CD14-positive monocyte (primary cell): ENCODE data around the gene IL1A. TPM values are rescaled to one million over a fixed set of nuclear protein-coding genes. Genes with fewer than 3 reads are reported as not detected.
A peak's percentile ranks its signal among the peaks of the same experiment; 100 is the strongest.

ENCODE experiments used
- DNase-seq, 3 donors: peaks; one replicate each; pipeline ENCODE4 v3.0.0-alpha.2; 2011 to 2022
- H2AFZ ChIP-seq: 2 replicates; pipeline ENCODE4 v1.6.0; 2012; ENCODE audit warnings: mild to moderate bottlenecking, low read depth, low read length, inconsistent platforms; ENCODE audit not compliant: insufficient read depth, poor library complexity, severe bottlenecking
- H3K27ac ChIP-seq, 2 donors: 1 replicate in 1 of 2; 2 replicates in 1 of 2; pipeline ENCODE4 v1.5.1; 2012 to 2013; ENCODE audit warnings: low read length in 2 of 2, control low read depth in 1 of 2, inconsistent platforms in 1 of 2, low read depth in 1 of 2, mild to moderate bottlenecking in 1 of 2
- H3K27me3 ChIP-seq, 2 donors: one replicate each; pipeline versions ENCODE4 v1.6.0 to v1.6.1; 2011 to 2013; ENCODE audit warnings: low read length in 2 of 2; ENCODE audit not compliant: control insufficient read depth in 2 of 2, insufficient read depth in 2 of 2
- H3K36me3 ChIP-seq, 2 donors: replicated peaks in 1 of 2; 1 replicate in 1 of 2; 2 replicates in 1 of 2; pipeline versions ENCODE4 v1.5.1 to v1.6.1; 2012 to 2013; ENCODE audit warnings: low read length in 2 of 2, control low read depth in 1 of 2, inconsistent platforms in 1 of 2, mild to moderate bottlenecking in 1 of 2; ENCODE audit not compliant: insufficient read depth in 2 of 2, control insufficient read depth in 1 of 2
- H3K4me1 ChIP-seq, 2 donors: 1 replicate in 1 of 2; 2 replicates in 1 of 2; pipeline versions ENCODE4 v1.5.1 to v1.6.1; 2012 to 2013; ENCODE audit warnings: low read length in 2 of 2, control low read depth in 1 of 2, inconsistent platforms in 1 of 2, mild to moderate bottlenecking in 1 of 2, moderate library complexity in 1 of 2; ENCODE audit not compliant: insufficient read depth in 2 of 2, control insufficient read depth in 1 of 2
- H3K4me2 ChIP-seq: replicated peaks from 2 replicates; pipeline ENCODE3; 2012; ENCODE audit warnings: low read length, moderate library complexity, mild to moderate bottlenecking; ENCODE audit not compliant: poor library complexity, severe bottlenecking; ENCODE audit errors: extremely low read depth
- H3K4me3 ChIP-seq, 3 experiments: fragments of 200-600 bp in 1 of 3; sonication (generic) in 1 of 3; replicated peaks in 1 of 3; 1 replicate in 2 of 3; 2 replicates in 1 of 3; pipeline ENCODE4 v1.5.1; 2011 to 2013; ENCODE audit warnings: low read length in 3 of 3, mild to moderate bottlenecking in 3 of 3, control low read depth in 2 of 3, low read depth in 2 of 3, inconsistent platforms in 1 of 3, moderate library complexity in 1 of 3
- H3K79me2 ChIP-seq: 2 replicates; pipeline ENCODE4 v1.6.0; 2012; ENCODE audit warnings: mild to moderate bottlenecking, control low read depth, inconsistent platforms, low read length, moderate library complexity; ENCODE audit not compliant: insufficient read depth
- H3K9ac ChIP-seq: 2 replicates; pipeline ENCODE4 v1.6.0; 2017; ENCODE audit warnings: low read length, mild to moderate bottlenecking; ENCODE audit not compliant: insufficient read depth, poor library complexity, severe bottlenecking
- H3K9me3 ChIP-seq, 2 donors: replicated peaks in 1 of 2; 1 replicate in 1 of 2; 2 replicates in 1 of 2; pipeline versions ENCODE4 v1.5.1 to v1.6.1; 2012 to 2013; ENCODE audit warnings: low read length in 2 of 2, control low read depth in 1 of 2; ENCODE audit not compliant: control insufficient read depth in 1 of 2, insufficient read depth in 1 of 2
- H4K20me1 ChIP-seq: 2 replicates; pipeline ENCODE4 v1.6.0; 2012; ENCODE audit warnings: mild to moderate bottlenecking, low read length, control low read depth, moderate library complexity; ENCODE audit not compliant: insufficient read depth
- H3K27ac Mint-ChIP-seq, 7 donors: one replicate each; pipeline ENCODE4 v1.8.0; 2020; ENCODE audit warnings: mild to moderate bottlenecking in 7 of 7, mixed read lengths in 7 of 7, moderate library complexity in 6 of 7, inconsistent platforms in 2 of 7
- H3K27me3 Mint-ChIP-seq, 3 donors: one replicate each; pipeline ENCODE4 v1.8.0; 2021 to 2022; ENCODE audit warnings: low read depth in 3 of 3, mild to moderate bottlenecking in 3 of 3, mixed read lengths in 3 of 3, moderate library complexity in 3 of 3, inconsistent platforms in 1 of 3
- H3K36me3 Mint-ChIP-seq, 2 donors: one replicate each; pipeline ENCODE4 v1.8.0; 2020; ENCODE audit warnings: mixed read lengths in 2 of 2, inconsistent platforms in 1 of 2, mild to moderate bottlenecking in 1 of 2
- H3K4me1 Mint-ChIP-seq: one replicate; pipeline ENCODE4 v1.8.0; 2020; ENCODE audit warnings: mild to moderate bottlenecking, mixed read lengths
- H3K4me3 Mint-ChIP-seq, 2 donors: one replicate each; pipeline ENCODE4 v1.8.0; 2020; ENCODE audit warnings: mild to moderate bottlenecking in 2 of 2, mixed read lengths in 2 of 2, moderate library complexity in 1 of 2
- H3K9me3 Mint-ChIP-seq, 7 donors: one replicate each; pipeline ENCODE4 v1.8.0; 2020 to 2022; ENCODE audit warnings: mixed read lengths in 7 of 7, mild to moderate bottlenecking in 6 of 7, moderate library complexity in 6 of 7, inconsistent platforms in 2 of 7
- CTCF ChIP-seq: fragments of 200-600 bp; IDR thresholded peaks from one replicate; pipeline ENCODE4 v1.8.0; 2022; ENCODE audit warnings: antibody characterized with exemption, mild to moderate bottlenecking
- WGBS: methylation state at CpG from one replicate; pipeline ENCODE4 v1.1.5; 2013; ENCODE audit warnings: missing lambda C conversion rate; ENCODE audit not compliant: insufficient coverage; 5-methylcytosine and 5-hydroxymethylcytosine counted together
- intact Hi-C, 2 donors: fragments of 100-400 bp; cut with micrococcal nuclease; formaldehyde crosslinking; loops; one replicate each; pipeline versions ENCODE4 v1.15.0 to v1.15.1; 2023
- polyA plus RNA-seq, 3 donors: library from polyadenylated mRNA; depleted of rRNA in 1 of 3; unstranded in 2 of 3; stranded (reverse) in 1 of 3; fragments of 300-500 nt in 2 of 3; fragments of >200 nt in 1 of 3; fragmentation: Illumina TruSeq in 2 of 3; gene quantifications; 1 replicate in 2 of 3; 2 replicates in 1 of 3; pipeline ENCODE4 v1.2.3, GENCODE V29; 2012 to 2021

The IL1A gene
- polyA plus RNA-seq, 3 donors: 0.26 to 0.83 TPM; not detected in 1

GRCh38 chr2:112787294-112787693, 3.0 kb upstream of the IL1A start:
- H3K9me3 Mint-ChIP-seq: peaks cover 0 to 4% (median 0%) of the 10 kb centered on the region in 7 donors
- peaks cover 52 to 77% of the 10 kb centered on the region in 2 donors for H3K4me1 ChIP-seq
- H3K79me2 ChIP-seq: no peaks in the 10 kb centered on the region
- peak overlapping the region in 1 of 2 donors; percentile 47 for H3K27ac ChIP-seq
- WGBS: 33% methylated on average over 1 of the region's 3 CpGs
- H3K4me2 ChIP-seq: peak overlapping the region; percentile 7
- no peak for TF ChIP-seq CTCF
- H3K36me3 Mint-ChIP-seq: peaks cover 0 to 2% of the 10 kb centered on the region in 2 donors
- H3K4me1 Mint-ChIP-seq: peaks cover 59% of the 10 kb centered on the region
- H3K4me3 Mint-ChIP-seq: no peak overlapping the region
- DNase-seq: peak in 2 of 3 donors; percentile 44 to 61
- peak overlapping the region; percentile 10 to 90 (median 63) for H3K27ac Mint-ChIP-seq
- H4K20me1 ChIP-seq: no peaks in the 10 kb centered on the region
- peaks cover 0 to 11% (median 2%) of the 10 kb centered on the region in 3 donors for H3K27me3 Mint-ChIP-seq
- intact Hi-C loops: no loop called here
- no peaks in the 10 kb centered on the region for H3K9me3 ChIP-seq
- H3K4me3 ChIP-seq: no peak overlapping the region
- H3K9ac ChIP-seq: no peak overlapping the region
- H3K36me3 ChIP-seq: no peaks in the 10 kb centered on the region
- no peaks in the 10 kb centered on the region for H3K27me3 ChIP-seq
- H2AFZ ChIP-seq: no peak overlapping the region

DNA sequence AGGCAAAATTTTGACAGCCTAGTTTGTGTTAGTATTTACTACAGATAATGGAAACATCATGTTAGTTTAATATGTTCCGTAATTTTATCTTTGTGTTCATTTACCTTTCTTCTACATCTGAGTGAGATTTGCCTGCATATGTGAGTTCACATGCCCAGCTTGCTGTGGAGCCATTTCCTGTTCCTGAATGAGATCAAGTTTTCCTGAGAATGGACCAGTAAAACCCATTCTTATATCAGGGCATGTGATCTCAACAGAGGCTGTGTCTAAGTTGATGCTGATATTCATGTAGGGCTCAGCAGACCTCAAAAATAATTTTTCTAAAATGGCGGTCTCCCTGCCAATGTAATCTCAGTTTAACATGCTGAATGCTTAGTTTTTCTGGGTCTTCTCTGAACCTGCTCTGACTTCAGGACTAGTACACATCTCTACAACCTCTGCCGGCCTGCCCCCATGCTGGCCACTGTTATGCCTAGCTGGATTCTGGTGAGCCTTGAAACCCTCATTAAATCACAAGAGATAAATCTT, 1.0 kb downstream of the IL1A start:
- DNase-seq: no peak
- Histone ChIP-seq H3K27ac (no peak overlapping the region), H3K36me3 (no peaks in the 10 kb centered on the region), H3K27me3 (no peaks in the 10 kb centered on the region), H3K9me3 (no peaks in the 10 kb centered on the region), H3K4me2 (no peak overlapping the region), H3K4me1 (peaks cover 36 to 53% of the 10 kb centered on the region in 2 donors), H3K79me2 (no peaks in the 10 kb centered on the region), H3K4me3 (no peak overlapping the region), H2AFZ (no peak overlapping the region), H4K20me1 (no peaks in the 10 kb centered on the region), H3K9ac (no peak overlapping the region)
- Mint-ChIP-seq H3K4me1 (peaks cover 42% of the 10 kb centered on the region), H3K27me3 (peaks cover 0 to 9% (median 2%) of the 10 kb centered on the region in 3 donors), H3K27ac (peak overlapping the region in 6 of 7 donors; percentile 23 to 89 (median 72)), H3K9me3 (peaks cover 0 to 2% (median 0%) of the 10 kb centered on the region in 7 donors), H3K36me3 (peaks cover 2% of the 10 kb centered on the region in 2 donors), H3K4me3 (no peak overlapping the region)
- intact Hi-C loops: loop anchor here in 1 of 2 donors (2.0 kb wide), 1 partner anchor 14 kb away; no protein-coding TSS in a partner anchor
- TF ChIP-seq CTCF: no peak
- 96% methylated on average over 2 of the region's 3 CpGs for WGBS
